ENCODE data around the gene RHEX. TPM values are rescaled to one million over a fixed set of nuclear protein-coding genes. Genes with fewer than 3 reads are reported as not detected.
A peak's percentile ranks its signal among the peaks of the same experiment; 100 is the strongest.

RHEX gene
- total and polyA plus RNA-seq, 4 experiments from 2014 or later, result 0.30 to 0.55 (median 0.55) TPM; not detected in 1

DNA sequence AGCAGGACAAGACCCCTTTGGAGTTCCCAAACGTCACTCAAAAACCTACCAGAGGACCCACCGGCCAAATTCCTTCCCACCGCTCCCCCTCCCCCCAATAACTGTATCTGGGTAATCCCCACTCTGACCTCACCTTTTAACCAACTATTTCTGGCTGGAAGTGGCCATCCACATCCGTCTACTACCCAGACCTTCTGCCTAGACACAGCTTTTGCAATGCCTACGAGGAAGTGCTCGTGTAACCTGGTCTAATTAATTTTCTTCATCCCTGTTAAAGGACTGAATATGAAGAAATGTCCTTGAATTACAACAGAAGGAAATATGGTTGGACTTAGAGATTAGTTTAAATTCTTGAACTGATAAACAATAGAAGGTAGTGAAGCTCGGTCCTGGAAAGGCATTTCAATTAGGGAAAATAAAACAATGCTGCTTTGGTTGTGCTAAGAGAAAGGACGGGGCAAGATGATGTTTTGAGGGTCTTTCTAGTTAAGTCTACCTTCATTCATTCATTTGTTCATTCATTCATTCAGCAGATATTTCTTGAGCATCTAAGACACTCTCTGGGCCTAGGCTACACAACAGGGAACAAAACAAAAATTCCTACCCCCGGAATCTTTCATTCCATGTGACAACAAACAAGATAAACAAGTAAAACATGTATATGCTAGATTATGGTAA is 45.4 kb downstream of the RHEX start:
- Mint-ChIP-seq H3K4me3 (no peak overlapping the region), H3K4me1 (no peaks in the 10 kb centered on the region), H3K27ac (no peak overlapping the region), H3K36me3 (no peaks in the 10 kb centered on the region), H3K9me3 (no peaks in the 10 kb centered on the region), H3K27me3 (peaks cover 17 to 25% of the 10 kb centered on the region in 2 donors)
- Histone ChIP-seq H3K27ac (ENCODE audit: low read depth, low read length) (no peak overlapping the region), H3K36me3 (ENCODE audit: insufficient read depth, low read length) (no peaks in the 10 kb centered on the region), H3K9me3 (ENCODE audit: control insufficient read depth in 1 of 2, low read length in 2 of 2) (no peaks in the 10 kb centered on the region), H3K4me3 (ENCODE audit: low read length in 2 of 2) (no peak overlapping the region), H3K27me3 (ENCODE audit: insufficient read depth, low read length) (no peaks in the 10 kb centered on the region), H3K4me1 (ENCODE audit: insufficient read depth, low read length) (no peaks in the 10 kb centered on the region)
- ChIA-PET POLR2A (ENCODE audit: partially characterized antibody) (no interaction called here), CTCF (ENCODE audit: partially characterized antibody) (interaction anchor here (0.7 to 2.1 kb wide), 4 partner anchors 9 to 121 kb away, joined by 3 to 5 read pairs (median 3); no protein-coding TSS in a partner anchor)
- intact Hi-C loops (cut with micrococcal nuclease), result no loop called here
- no peak for DNase-seq

DNA sequence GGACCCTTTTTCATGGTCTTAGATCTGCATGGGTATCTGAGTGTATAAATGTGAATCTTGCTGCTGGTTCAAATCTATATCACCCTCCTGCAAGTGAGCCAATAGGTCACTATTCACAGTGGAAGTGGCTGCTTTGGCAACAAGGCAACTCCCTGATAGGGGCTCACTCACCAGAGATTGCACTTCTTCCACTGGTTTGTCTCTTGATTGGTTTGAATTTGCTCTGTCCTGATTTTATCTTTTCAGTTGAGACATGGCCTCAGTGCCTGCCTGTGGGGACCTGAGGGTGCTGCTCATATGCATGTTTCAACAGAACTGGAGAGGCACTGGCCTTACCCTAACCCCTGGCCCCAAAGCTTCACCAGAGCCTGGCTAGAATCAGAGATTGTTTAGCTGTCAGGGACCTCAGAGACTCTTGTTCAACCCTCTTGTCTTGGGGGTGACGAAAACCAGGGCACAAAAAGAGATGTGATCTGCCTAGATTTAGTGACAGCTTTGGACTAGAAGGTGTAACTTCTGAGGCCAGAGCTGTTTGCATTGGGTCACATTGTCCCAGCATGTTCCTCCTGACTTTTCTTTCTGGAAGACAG is 47.3 kb downstream of the RHEX start:
- CTCF ChIA-PET (ENCODE audit: partially characterized antibody), result interaction anchor here (1.7 kb wide), 1 partner anchor 70 kb away, joined by 4 read pairs; no protein-coding TSS in a partner anchor

DNA sequence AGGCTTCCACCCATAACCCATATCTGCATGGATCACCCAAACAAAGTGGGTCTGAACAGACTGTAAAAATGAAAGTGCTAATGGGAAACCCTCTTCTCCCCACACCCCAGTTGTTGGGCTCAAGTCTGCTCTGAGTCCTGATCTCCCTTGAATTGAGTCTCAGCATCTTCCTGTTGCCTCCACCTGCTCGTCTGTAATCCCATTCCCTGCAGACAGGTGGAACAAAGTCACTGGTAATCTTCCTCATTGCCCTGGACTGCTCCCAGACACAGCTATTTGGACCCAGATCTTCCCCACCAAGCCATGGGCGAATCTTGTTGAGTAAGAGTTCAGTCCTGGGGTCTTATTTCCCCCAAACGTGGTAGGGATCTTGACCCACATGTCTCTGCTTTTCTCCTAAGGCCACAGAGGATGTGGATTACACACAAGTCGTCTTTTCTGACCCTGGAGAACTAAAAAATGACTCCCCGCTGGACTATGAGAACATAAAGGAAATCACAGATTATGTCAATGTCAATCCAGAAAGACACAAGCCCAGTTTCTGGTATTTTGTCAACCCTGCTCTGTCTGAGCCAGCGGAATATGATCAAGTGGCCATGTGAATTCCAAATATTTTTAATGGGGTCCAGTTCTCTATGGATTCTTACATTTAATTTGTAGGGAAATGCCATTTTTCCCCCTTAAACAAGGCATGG is 48.5 kb downstream of the RHEX start:
- POLR2A ChIA-PET (ENCODE audit: partially characterized antibody), result no interaction called here

More for the DNA sequence above, 47.3 kb downstream of the RHEX start:
- Mint-ChIP-seq H3K27me3 (peaks cover 17 to 18% of the 10 kb centered on the region in 2 donors), H3K4me1 (peaks cover 3 to 5% (median 4%) of the 10 kb centered on the region in 4 donors), H3K27ac (no peak overlapping the region), H3K4me3 (no peak overlapping the region), H3K9me3 (no peaks in the 10 kb centered on the region), H3K36me3 (no peaks in the 10 kb centered on the region)
- POLR2A ChIA-PET (ENCODE audit: partially characterized antibody), result no interaction called here
- Histone ChIP-seq H3K4me3 (ENCODE audit: low read length in 2 of 2) (no peak overlapping the region), H3K4me1 (ENCODE audit: insufficient read depth, low read length) (no peaks in the 10 kb centered on the region), H3K36me3 (ENCODE audit: insufficient read depth, low read length) (no peaks in the 10 kb centered on the region), H3K27ac (ENCODE audit: low read depth, low read length) (no peak overlapping the region), H3K9me3 (ENCODE audit: control insufficient read depth in 1 of 2, low read length in 2 of 2) (no peaks in the 10 kb centered on the region), H3K27me3 (ENCODE audit: insufficient read depth, low read length) (no peaks in the 10 kb centered on the region)
- intact Hi-C loops (cut with micrococcal nuclease), result no loop called here
- no peak for DNase-seq

DNA sequence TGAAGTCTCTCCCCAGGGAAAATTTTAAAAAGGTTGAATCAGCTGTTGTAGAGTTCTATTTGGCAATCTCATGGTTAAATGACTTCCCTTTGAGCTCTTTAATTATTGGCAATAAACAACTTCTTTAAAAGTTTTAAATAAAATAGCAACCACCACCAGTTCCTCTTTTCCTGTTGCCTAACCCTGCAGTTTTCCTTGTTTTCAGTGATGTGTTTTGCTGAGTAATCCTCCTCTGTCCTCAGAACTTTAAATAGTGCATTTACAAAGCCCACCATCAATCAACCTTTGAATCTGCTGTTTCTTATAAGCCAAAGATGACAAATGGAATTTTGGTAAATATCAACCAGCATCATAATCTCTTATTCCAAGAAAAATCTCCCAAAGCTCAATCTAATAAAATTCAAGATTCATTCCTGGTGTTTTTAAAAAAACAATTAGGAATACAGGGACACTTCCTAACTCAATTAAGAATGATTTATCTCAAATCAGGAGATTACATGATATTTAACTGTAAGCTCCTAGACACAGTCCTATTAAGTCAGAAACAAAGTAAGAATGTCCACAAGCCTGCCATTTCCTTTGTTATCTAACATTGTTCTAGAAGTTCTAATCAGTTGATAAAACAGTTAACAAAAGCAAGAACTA is 49.4 kb downstream of the RHEX start:
- Histone ChIP-seq H3K4me1 (ENCODE audit: insufficient read depth, low read length) (no peaks in the 10 kb centered on the region), H3K9me3 (ENCODE audit: control insufficient read depth in 1 of 2, low read length in 2 of 2) (no peaks in the 10 kb centered on the region), H3K36me3 (ENCODE audit: insufficient read depth, low read length) (no peaks in the 10 kb centered on the region), H3K27ac (ENCODE audit: low read depth, low read length) (no peak overlapping the region), H3K27me3 (ENCODE audit: insufficient read depth, low read length) (no peaks in the 10 kb centered on the region), H3K4me3 (ENCODE audit: low read length in 2 of 2) (no peak overlapping the region)
- H3K4me1 Mint-ChIP-seq, result peaks cover 3 to 9% (median 4%) of the 10 kb centered on the region in 4 donors
- intact Hi-C loops (cut with micrococcal nuclease), result no loop called here
- POLR2A ChIA-PET (ENCODE audit: partially characterized antibody), result no interaction called here
- peaks cover 12 to 14% of the 10 kb centered on the region in 2 donors for H3K27me3 Mint-ChIP-seq
- H3K4me3 Mint-ChIP-seq, result no peak overlapping the region
- CTCF ChIA-PET (ENCODE audit: partially characterized antibody), result interaction anchor here (1.0 to 11.5 kb wide), 4 partner anchors 10 to 310 kb away, joined by 3 to 182 read pairs (median 4); no protein-coding TSS in a partner anchor
- no peaks in the 10 kb centered on the region for H3K9me3 Mint-ChIP-seq
- no peak overlapping the region for H3K27ac Mint-ChIP-seq
- no peaks in the 10 kb centered on the region for H3K36me3 Mint-ChIP-seq
- no peak for DNase-seq

More for the DNA sequence above, 48.5 kb downstream of the RHEX start:
- H3K36me3 ChIP-seq (ENCODE audit: insufficient read depth, low read length), result no peaks in the 10 kb centered on the region
- no peak for DNase-seq
- no peaks in the 10 kb centered on the region for H3K36me3 Mint-ChIP-seq
- intact Hi-C loops (cut with micrococcal nuclease), result no loop called here
- CTCF ChIA-PET (ENCODE audit: partially characterized antibody), result interaction anchor here (11.5 kb wide), 1 partner anchor 70 kb away, joined by 182 read pairs; no protein-coding TSS in a partner anchor
- peaks cover 14 to 18% of the 10 kb centered on the region in 2 donors for H3K27me3 Mint-ChIP-seq
- no peak overlapping the region for H3K4me3 Mint-ChIP-seq
- peak overlapping the region in 1 of 7 donors; percentile 19 for H3K27ac Mint-ChIP-seq
- no peak overlapping the region for H3K4me3 ChIP-seq (ENCODE audit: low read length in 2 of 2)
- no peaks in the 10 kb centered on the region for H3K9me3 ChIP-seq (ENCODE audit: control insufficient read depth in 1 of 2, low read length in 2 of 2)
- no peaks in the 10 kb centered on the region for H3K9me3 Mint-ChIP-seq
- no peaks in the 10 kb centered on the region for H3K4me1 ChIP-seq (ENCODE audit: insufficient read depth, low read length)
- peaks cover 3 to 8% (median 4%) of the 10 kb centered on the region in 4 donors for H3K4me1 Mint-ChIP-seq
- H3K27ac ChIP-seq (ENCODE audit: low read depth, low read length), result no peak overlapping the region
- H3K27me3 ChIP-seq (ENCODE audit: insufficient read depth, low read length), result no peaks in the 10 kb centered on the region

DNA sequence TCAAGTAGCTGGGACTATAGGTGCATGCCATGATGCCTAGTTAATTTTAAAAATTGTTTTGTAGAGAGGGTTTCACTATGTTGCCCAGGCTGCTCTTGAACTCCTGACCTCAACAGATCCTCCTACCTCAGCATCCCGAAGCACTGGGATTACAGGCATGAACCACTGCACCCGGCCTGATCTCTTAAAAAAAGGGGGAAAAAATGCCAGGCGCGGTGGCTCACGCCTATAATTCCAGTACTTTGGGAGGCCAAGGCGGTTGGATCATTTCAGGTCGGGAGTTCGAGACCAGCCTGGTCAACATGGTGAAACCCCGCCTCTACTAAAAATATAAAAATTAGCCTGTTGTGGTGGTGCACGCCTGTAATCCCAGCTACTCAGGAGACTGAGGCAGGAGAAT is 51.0 kb downstream of the RHEX start:
- H3K4me1 ChIP-seq (ENCODE audit: insufficient read depth, low read length), result no peaks in the 10 kb centered on the region

DNA sequence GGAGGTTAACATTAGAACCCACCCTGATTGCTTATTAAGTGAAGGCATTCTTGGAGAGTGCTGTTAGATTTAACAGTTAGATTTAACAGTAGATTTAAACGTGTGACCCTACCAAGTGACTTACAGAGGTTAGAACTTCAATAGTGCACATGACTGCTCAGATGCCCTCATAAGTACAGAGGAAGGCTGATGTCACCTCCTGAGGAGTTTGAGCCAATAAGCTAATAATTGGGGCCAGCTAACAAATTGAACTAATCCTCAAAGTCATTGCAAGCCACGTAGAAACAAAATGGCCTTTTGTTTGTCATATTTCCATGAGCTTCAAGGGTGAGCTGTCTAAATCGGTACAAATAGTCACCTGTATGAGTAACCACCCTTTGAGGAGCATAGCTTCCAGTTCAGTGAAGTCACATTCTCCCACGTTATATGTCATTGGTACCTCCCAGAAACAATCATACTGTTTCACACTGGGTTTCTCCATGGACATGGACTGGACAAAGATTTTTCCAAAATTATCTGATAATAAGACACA is 52.6 kb downstream of the RHEX start:
- peaks cover 0 to 2% (median 0%) of the 10 kb centered on the region in 8 donors for H3K9me3 Mint-ChIP-seq
- intact Hi-C loops (cut with micrococcal nuclease), result loop anchor here (5.0 kb wide), 1 partner anchor 448 kb away; no protein-coding TSS in a partner anchor

More for the DNA sequence above, 51.0 kb downstream of the RHEX start:
- POLR2A ChIA-PET (ENCODE audit: partially characterized antibody), result interaction anchor here (1.1 kb wide), 1 partner anchor 73 kb away, joined by 3 read pairs; no protein-coding TSS in a partner anchor
- peak overlapping the region in 1 of 7 donors; percentile 13 for H3K27ac Mint-ChIP-seq
- intact Hi-C loops (cut with micrococcal nuclease), result no loop called here
- no peak for DNase-seq
- CTCF ChIA-PET (ENCODE audit: partially characterized antibody), result interaction anchor here (11.5 kb wide), 1 partner anchor 72 kb away, joined by 182 read pairs; no protein-coding TSS in a partner anchor
- H3K36me3 Mint-ChIP-seq, result no peaks in the 10 kb centered on the region
- no peak overlapping the region for H3K4me3 ChIP-seq (ENCODE audit: low read length in 2 of 2)
- peaks cover 3 to 9% (median 4%) of the 10 kb centered on the region in 4 donors for H3K4me1 Mint-ChIP-seq
- no peaks in the 10 kb centered on the region for H3K36me3 ChIP-seq (ENCODE audit: insufficient read depth, low read length)
- no peaks in the 10 kb centered on the region for H3K9me3 Mint-ChIP-seq
- H3K27me3 ChIP-seq (ENCODE audit: insufficient read depth, low read length), result no peaks in the 10 kb centered on the region
- no peak overlapping the region for H3K27ac ChIP-seq (ENCODE audit: low read depth, low read length)
- H3K9me3 ChIP-seq (ENCODE audit: control insufficient read depth in 1 of 2, low read length in 2 of 2), result no peaks in the 10 kb centered on the region
- peaks cover 4 to 14% of the 10 kb centered on the region in 2 donors for H3K27me3 Mint-ChIP-seq
- H3K4me3 Mint-ChIP-seq, result no peak overlapping the region

More for the DNA sequence above, 52.6 kb downstream of the RHEX start:
- H3K27me3 Mint-ChIP-seq, result peaks cover 2 to 8% of the 10 kb centered on the region in 2 donors
- no peak overlapping the region for H3K4me3 Mint-ChIP-seq
- no peak overlapping the region for H3K4me3 ChIP-seq (ENCODE audit: low read length in 2 of 2)
- no peaks in the 10 kb centered on the region for H3K36me3 ChIP-seq (ENCODE audit: insufficient read depth, low read length)
- H3K27ac Mint-ChIP-seq, result no peak overlapping the region
- no peaks in the 10 kb centered on the region for H3K36me3 Mint-ChIP-seq
- DNase-seq, result no peak
- CTCF ChIA-PET (ENCODE audit: partially characterized antibody), result interaction anchor here (0.8 to 11.5 kb wide), 20 partner anchors 8 to 446 kb away, joined by 3 to 182 read pairs (median 6); partner anchors contain the start of gene CTSE
- peaks cover 3 to 9% (median 4%) of the 10 kb centered on the region in 4 donors for H3K4me1 Mint-ChIP-seq
- no peak overlapping the region for H3K27ac ChIP-seq (ENCODE audit: low read depth, low read length)
- H3K27me3 ChIP-seq (ENCODE audit: insufficient read depth, low read length), result no peaks in the 10 kb centered on the region
- POLR2A ChIA-PET (ENCODE audit: partially characterized antibody), result interaction anchor here (2.0 kb wide), 1 partner anchor 75 kb away, joined by 8 read pairs; no protein-coding TSS in a partner anchor
- no peaks in the 10 kb centered on the region for H3K9me3 ChIP-seq (ENCODE audit: control insufficient read depth in 1 of 2, low read length in 2 of 2)
- H3K4me1 ChIP-seq (ENCODE audit: insufficient read depth, low read length), result no peaks in the 10 kb centered on the region
